Measurements from ENCODE around the gene SLC37A1.

The SLC37A1 gene

DNA sequence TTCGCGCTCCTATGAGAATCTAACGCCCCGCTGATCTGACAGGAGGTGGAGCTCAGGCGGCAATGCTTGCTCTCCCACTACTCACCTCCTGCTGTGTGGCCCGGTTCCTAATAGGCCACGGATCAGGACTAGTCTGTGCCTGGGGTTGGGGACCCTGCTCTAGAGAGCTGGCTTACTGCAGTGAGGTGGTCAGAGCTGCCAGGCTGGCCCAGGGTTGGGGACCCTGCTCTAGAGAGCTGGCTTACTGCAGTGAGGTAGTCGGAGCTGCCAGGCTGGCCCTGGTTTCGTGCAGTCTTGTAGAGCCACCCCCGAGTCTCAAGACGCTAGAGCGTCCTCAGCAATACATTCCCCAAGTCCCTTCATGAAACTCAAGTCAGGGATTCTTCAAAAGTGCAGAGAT lies 27.5 kb downstream of the SLC37A1 start:
- no peak overlapping the region for H3K9ac ChIP-seq (ENCODE audit: low read depth, low read length)
- no peaks in the 10 kb centered on the region for H3K36me3 ChIP-seq (ENCODE audit: insufficient read depth, low read length)
- H3K27me3 ChIP-seq (ENCODE audit: control insufficient read depth, insufficient read depth, low read length) = peaks cover 6% of the 10 kb centered on the region
- no peaks in the 10 kb centered on the region for H3K9me3 ChIP-seq (replicated peaks; ENCODE audit: low read length)
- no peaks in the 10 kb centered on the region for H3K4me1 ChIP-seq (ENCODE audit: control insufficient read depth, insufficient read depth, low read length)
- no peak overlapping the region for H3K4me3 ChIP-seq (ENCODE audit: low read length)
- H3K4me2 ChIP-seq (ENCODE audit: low read length) = no peak overlapping the region

DNA sequence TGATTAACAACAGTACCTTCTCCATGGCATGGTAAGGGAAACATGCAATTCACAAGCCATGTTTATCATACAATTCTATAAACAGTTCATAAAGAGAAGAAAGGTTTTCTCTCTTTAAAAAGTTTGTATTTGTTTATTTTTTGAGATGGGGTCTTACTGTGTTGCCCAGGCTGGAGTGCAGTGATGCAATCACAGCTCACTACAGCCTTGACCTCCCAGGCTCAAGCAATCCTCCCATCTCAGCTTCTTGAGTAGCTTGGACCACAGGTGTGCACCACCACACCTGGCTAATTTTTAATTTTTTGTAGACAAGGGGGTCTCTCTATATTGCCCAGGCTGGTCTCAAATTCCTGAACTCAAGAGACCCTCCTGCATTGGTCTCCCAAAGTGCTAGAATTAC lies 28.0 kb downstream of the SLC37A1 start:
- Histone ChIP-seq H3K4me2 (ENCODE audit: low read length) (no peak overlapping the region), H3K36me3 (ENCODE audit: insufficient read depth, low read length) (no peaks in the 10 kb centered on the region), H3K4me1 (ENCODE audit: control insufficient read depth, insufficient read depth, low read length) (no peaks in the 10 kb centered on the region), H3K27me3 (ENCODE audit: control insufficient read depth, insufficient read depth, low read length) (peaks cover 6% of the 10 kb centered on the region), H3K4me3 (ENCODE audit: low read length) (no peak overlapping the region), H3K9me3 (replicated peaks; ENCODE audit: low read length) (no peaks in the 10 kb centered on the region), H3K9ac (ENCODE audit: low read depth, low read length) (no peak overlapping the region)

DNA sequence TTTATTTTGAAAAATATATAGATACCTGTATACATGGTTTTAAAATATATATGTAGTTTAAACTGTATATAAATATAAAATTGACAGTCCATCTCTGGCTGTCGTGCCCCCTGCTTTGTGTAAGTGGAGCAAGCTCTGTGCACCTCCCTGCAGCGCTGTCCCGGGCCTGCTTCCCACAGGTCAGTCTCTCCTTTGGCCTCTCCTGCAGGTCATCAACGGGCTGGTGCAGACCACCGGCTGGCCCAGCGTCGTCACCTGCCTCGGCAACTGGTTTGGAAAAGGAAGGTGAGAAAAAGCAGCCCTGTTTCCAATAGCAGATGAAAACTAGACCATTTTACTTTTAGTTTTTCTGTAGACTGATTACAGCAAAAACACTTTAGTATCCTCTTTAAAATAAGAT lies 28.5 kb downstream of the SLC37A1 start:
- Histone ChIP-seq H3K36me3 (ENCODE audit: insufficient read depth, low read length) (no peaks in the 10 kb centered on the region), H3K9me3 (replicated peaks; ENCODE audit: low read length) (no peaks in the 10 kb centered on the region), H3K9ac (ENCODE audit: low read depth, low read length) (no peak overlapping the region), H3K4me2 (ENCODE audit: low read length) (no peak overlapping the region), H3K4me3 (ENCODE audit: low read length) (no peak overlapping the region), H3K4me1 (ENCODE audit: control insufficient read depth, insufficient read depth, low read length) (no peaks in the 10 kb centered on the region), H3K27me3 (ENCODE audit: control insufficient read depth, insufficient read depth, low read length) (peaks cover 6% of the 10 kb centered on the region)

DNA sequence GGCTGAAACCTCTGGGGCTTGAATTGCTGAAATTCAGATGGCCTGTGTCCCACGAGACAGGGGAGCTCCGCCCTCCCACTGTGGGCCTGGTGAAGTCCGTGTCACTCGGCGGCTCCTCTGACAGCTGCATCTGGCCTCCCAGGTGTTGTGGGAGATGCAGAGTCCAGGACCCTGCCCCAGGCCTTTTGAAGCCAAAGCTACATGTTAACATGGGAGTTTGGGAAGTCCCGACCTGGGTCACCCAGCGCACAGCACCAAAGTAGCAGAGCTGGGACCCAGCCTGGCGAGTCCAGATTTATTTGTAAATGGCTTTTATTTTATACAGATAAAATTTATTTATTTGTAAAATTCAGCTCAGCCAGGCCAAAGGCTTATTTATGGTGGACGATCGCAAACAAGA lies 28.9 kb downstream of the SLC37A1 start:
- Histone ChIP-seq H3K4me1 (ENCODE audit: control insufficient read depth, insufficient read depth, low read length) (no peaks in the 10 kb centered on the region), H3K9ac (ENCODE audit: low read depth, low read length) (no peak overlapping the region), H3K4me2 (ENCODE audit: low read length) (no peak overlapping the region), H3K36me3 (ENCODE audit: insufficient read depth, low read length) (no peaks in the 10 kb centered on the region), H3K27me3 (ENCODE audit: control insufficient read depth, insufficient read depth, low read length) (peaks cover 6% of the 10 kb centered on the region), H3K9me3 (replicated peaks; ENCODE audit: low read length) (no peaks in the 10 kb centered on the region), H3K4me3 (ENCODE audit: low read length) (no peak overlapping the region)

DNA sequence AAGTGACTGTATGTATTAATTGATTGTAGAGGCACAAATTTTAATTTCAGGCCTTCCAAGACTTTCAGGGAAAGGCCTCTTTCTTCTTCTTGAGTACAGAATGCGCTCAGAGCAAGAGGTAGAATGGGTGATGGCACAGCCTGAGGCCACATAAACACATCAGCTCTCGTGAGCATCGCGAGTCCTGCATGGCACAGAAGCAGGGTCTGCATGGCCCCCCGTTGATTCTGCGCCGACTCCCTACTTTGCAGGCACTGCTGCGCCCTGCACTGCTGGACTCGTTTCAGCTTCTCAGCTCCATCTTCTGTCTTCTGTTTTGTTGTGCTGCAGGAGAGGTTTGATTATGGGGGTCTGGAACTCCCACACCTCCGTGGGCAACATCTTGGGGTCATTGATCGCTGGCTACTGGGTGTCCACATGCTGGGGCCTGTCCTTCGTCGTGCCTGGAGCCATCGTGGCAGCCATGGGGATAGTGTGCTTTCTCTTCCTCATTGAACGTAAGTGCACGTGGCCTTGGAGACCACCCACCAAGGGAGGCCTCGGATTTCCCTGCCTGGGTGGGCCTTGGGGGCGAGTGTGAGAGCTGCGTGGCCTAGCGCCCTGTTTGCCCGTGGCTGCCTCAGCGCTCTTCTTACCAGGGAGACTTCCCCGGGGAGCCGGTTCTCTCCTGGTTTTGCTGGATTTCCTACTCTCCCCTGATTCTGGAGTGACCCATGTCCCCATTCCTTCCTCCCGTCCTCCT lies 29.6 kb downstream of the SLC37A1 start:
- Histone ChIP-seq H3K9me3 (replicated peaks; ENCODE audit: low read length) (no peaks in the 10 kb centered on the region), H3K4me2 (ENCODE audit: low read length) (no peak overlapping the region), H3K27me3 (ENCODE audit: control insufficient read depth, insufficient read depth, low read length) (peaks cover 6% of the 10 kb centered on the region), H3K4me3 (ENCODE audit: low read length) (no peak overlapping the region), H3K4me1 (ENCODE audit: control insufficient read depth, insufficient read depth, low read length) (no peaks in the 10 kb centered on the region), H3K9ac (ENCODE audit: low read depth, low read length) (no peak overlapping the region), H3K36me3 (ENCODE audit: insufficient read depth, low read length) (no peaks in the 10 kb centered on the region)

DNA sequence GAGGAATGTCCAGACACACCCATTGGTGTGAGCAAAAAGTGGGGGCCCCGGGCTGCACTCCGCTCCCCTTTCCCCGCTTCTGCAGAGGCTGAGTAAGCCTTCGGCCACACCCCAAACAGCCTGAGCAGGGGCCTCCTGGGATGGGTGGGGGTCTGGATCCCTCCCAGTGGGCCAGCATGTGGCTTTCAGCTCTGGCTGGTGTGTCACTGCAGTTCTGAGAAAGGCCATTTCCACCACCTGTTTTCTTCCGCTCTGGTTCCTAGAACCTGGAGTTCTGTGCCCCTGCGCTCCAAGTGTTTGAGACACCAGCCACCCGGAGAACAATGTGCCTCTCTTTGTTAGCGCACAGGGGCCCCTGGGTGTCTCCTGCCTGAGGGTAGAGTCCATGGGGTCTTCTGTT lies 30.9 kb downstream of the SLC37A1 start:
- H3K9me3 ChIP-seq (replicated peaks; ENCODE audit: low read length) = no peaks in the 10 kb centered on the region
- H3K4me2 ChIP-seq (ENCODE audit: low read length) = no peak overlapping the region
- peaks cover 13% of the 10 kb centered on the region for H3K27me3 ChIP-seq (ENCODE audit: control insufficient read depth, insufficient read depth, low read length)
- no peak overlapping the region for H3K9ac ChIP-seq (ENCODE audit: low read depth, low read length)
- H3K36me3 ChIP-seq (ENCODE audit: insufficient read depth, low read length) = no peaks in the 10 kb centered on the region
- no peaks in the 10 kb centered on the region for H3K4me1 ChIP-seq (ENCODE audit: control insufficient read depth, insufficient read depth, low read length)
- no peak overlapping the region for H3K4me3 ChIP-seq (ENCODE audit: low read length)

DNA sequence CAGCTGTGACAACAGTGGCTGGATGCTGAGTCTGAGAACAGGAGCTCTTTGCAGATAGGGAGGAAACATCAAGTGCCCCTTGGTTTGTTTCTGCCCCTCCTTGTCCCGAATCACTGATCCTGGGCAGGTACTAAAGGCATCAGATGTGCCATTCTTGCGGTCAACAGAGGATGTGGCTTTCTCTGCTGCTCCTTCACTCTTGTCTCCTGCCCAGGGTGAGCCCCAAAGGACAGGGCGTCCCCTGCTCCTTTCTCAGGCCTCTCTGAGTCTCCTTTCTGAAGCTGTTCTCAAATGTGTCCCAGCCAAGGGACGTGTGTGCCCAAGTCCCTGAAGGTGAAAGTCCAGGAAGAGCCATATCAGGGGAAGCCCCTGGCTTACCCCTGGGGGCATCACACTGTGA lies 31.7 kb downstream of the SLC37A1 start:
- Histone ChIP-seq H3K9me3 (replicated peaks; ENCODE audit: low read length) (no peaks in the 10 kb centered on the region), H3K9ac (ENCODE audit: low read depth, low read length) (no peak overlapping the region), H3K4me2 (ENCODE audit: low read length) (no peak overlapping the region), H3K4me3 (ENCODE audit: low read length) (no peak overlapping the region), H3K27me3 (ENCODE audit: control insufficient read depth, insufficient read depth, low read length) (peaks cover 13% of the 10 kb centered on the region), H3K36me3 (ENCODE audit: insufficient read depth, low read length) (no peaks in the 10 kb centered on the region), H3K4me1 (ENCODE audit: control insufficient read depth, insufficient read depth, low read length) (no peaks in the 10 kb centered on the region)

DNA sequence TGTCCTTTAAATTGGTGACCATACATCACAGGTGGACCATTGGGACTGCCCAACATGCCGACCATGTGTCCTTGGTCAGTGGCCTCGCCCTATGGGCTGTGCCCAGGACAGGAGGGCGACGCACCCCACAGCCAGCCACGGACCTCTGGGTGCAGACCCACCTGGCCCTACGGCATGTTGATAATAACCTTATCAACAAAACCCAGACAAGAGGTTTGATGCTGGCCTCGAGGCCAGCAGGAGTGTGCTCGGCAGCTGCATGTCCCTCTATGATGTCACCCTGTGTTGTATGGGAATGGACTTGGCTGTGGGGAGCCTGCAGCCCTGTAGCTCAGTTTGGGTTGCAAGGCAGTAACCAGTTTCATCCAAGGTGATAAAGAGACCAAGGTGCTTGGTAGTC lies 32.1 kb downstream of the SLC37A1 start:
- H3K9ac ChIP-seq (ENCODE audit: low read depth, low read length) = no peak overlapping the region
- H3K4me2 ChIP-seq (ENCODE audit: low read length) = no peak overlapping the region
- H3K4me3 ChIP-seq (ENCODE audit: low read length) = no peak overlapping the region
- H3K36me3 ChIP-seq (ENCODE audit: insufficient read depth, low read length) = no peaks in the 10 kb centered on the region
- peaks cover 18% of the 10 kb centered on the region for H3K27me3 ChIP-seq (ENCODE audit: control insufficient read depth, insufficient read depth, low read length)
- H3K9me3 ChIP-seq (replicated peaks; ENCODE audit: low read length) = no peaks in the 10 kb centered on the region
- H3K4me1 ChIP-seq (ENCODE audit: control insufficient read depth, insufficient read depth, low read length) = no peaks in the 10 kb centered on the region

DNA sequence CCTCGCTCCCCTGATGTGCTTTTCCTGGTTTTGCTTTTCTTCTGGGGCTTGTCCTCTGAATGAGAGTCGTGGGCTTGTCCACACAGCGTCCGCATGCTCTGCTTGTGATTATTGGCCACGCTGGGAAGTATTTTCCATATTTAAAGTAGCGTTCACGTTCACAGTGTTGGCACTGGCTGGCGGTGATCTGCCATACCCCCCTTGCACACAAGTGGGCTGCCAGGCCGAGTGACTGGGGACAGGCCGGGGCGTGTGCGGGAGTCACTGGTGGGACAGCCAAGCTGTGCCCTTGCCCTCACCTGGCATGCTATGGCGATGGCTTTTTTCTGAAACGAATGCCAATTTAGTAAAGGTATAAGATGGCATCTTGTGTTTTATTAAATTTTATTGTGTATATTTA lies 32.8 kb downstream of the SLC37A1 start:
- H3K9me3 ChIP-seq (replicated peaks; ENCODE audit: low read length) = no peaks in the 10 kb centered on the region
- H3K4me2 ChIP-seq (ENCODE audit: low read length) = no peak overlapping the region
- H3K9ac ChIP-seq (ENCODE audit: low read depth, low read length) = no peak overlapping the region
- H3K4me1 ChIP-seq (ENCODE audit: control insufficient read depth, insufficient read depth, low read length) = no peaks in the 10 kb centered on the region
- peaks cover 21% of the 10 kb centered on the region for H3K27me3 ChIP-seq (ENCODE audit: control insufficient read depth, insufficient read depth, low read length)
- H3K36me3 ChIP-seq (ENCODE audit: insufficient read depth, low read length) = no peaks in the 10 kb centered on the region
- no peak overlapping the region for H3K4me3 ChIP-seq (ENCODE audit: low read length)

DNA sequence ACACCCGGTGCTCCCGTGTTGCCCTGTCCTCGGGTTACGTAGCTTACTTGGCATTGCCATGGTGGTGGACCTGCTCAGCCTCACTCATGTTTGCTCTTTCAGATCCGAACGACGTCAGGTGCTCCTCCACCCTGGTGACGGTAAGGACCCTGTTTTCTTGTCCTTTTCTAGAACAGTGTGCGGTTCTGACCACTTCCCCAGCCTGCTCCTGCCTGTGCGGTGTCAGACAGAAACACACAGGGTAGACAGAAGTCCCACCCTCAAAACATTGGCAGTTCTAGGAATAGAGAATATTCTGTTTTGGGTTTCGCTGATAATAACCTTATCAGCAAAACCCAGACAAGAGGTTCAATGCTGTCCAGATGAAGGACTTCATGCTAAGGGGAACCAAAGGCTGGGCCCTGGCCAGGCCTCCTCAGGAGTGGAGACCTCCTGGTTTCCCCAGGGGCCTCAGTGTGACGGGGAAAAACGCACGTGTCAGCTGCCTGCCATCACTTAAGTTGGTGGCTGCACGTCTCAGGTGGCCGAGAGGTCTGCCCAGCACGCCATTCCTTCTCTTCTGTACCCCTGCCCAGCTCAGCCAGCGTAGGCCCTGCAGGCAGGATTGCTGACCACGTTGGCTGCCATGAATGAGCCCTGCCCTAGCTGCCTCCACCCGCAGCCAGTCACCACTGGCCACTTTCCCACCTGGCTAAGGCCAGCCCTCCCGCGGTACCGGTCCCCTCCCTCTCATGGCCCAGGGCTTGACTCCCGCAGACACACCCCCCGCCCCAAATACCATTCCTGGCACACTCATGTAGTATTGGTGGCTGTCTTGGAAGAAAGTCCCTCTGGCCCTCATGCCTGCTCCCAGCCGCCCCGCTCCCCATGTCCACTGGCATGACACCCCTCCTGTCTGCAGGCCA lies 33.6 kb downstream of the SLC37A1 start:
- Histone ChIP-seq H3K9me3 (replicated peaks; ENCODE audit: low read length) (no peaks in the 10 kb centered on the region), H3K36me3 (ENCODE audit: insufficient read depth, low read length) (no peaks in the 10 kb centered on the region), H3K27me3 (ENCODE audit: control insufficient read depth, insufficient read depth, low read length) (peaks cover 21% of the 10 kb centered on the region), H3K4me1 (ENCODE audit: control insufficient read depth, insufficient read depth, low read length) (no peaks in the 10 kb centered on the region), H3K4me2 (ENCODE audit: low read length) (no peak overlapping the region), H3K9ac (ENCODE audit: low read depth, low read length) (no peak overlapping the region), H3K4me3 (ENCODE audit: low read length) (no peak overlapping the region)

DNA sequence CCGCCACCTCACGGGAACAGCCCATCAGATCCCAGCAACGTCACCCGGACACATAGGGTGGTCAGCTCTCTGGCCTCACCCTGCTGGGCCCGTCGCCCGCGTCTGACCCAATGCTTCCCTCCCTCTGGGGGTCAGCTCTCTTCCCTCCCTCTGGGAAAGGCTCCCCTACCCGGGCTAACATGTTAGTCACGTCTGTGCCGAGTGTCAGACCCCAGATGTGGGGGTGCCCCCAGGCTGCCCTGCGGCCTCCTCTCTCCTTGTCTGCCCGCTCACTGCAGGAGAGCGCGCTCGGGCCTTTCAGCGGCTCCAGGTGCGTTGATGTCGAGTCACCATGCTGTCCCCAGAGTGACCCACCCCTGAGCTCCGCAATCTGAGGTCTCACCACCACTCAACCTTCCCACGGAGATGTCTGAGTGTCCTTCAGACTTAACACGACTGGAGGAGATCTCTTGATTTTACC lies 34.3 kb downstream of the SLC37A1 start:
- H3K4me3 ChIP-seq (ENCODE audit: low read length) = no peak overlapping the region
- no peaks in the 10 kb centered on the region for H3K9me3 ChIP-seq (replicated peaks; ENCODE audit: low read length)
- no peak overlapping the region for H3K9ac ChIP-seq (ENCODE audit: low read depth, low read length)
- H3K4me2 ChIP-seq (ENCODE audit: low read length) = no peak overlapping the region
- peaks cover 21% of the 10 kb centered on the region for H3K27me3 ChIP-seq (ENCODE audit: control insufficient read depth, insufficient read depth, low read length)
- H3K4me1 ChIP-seq (ENCODE audit: control insufficient read depth, insufficient read depth, low read length) = no peaks in the 10 kb centered on the region
- H3K36me3 ChIP-seq (ENCODE audit: insufficient read depth, low read length) = no peaks in the 10 kb centered on the region

All from skeletal muscle satellite cell (primary cell).